ENCODE measurements around the gene RSPO4. TPM values are rescaled to one million over a fixed set of nuclear protein-coding genes. Genes with fewer than 3 reads are reported as not detected.

RSPO4 gene
- total and polyA plus RNA-seq, 2 of the 13 experiments (the other 11 are each of a cell fraction or from before 2014, with no cell fraction given): not detected

DNA sequence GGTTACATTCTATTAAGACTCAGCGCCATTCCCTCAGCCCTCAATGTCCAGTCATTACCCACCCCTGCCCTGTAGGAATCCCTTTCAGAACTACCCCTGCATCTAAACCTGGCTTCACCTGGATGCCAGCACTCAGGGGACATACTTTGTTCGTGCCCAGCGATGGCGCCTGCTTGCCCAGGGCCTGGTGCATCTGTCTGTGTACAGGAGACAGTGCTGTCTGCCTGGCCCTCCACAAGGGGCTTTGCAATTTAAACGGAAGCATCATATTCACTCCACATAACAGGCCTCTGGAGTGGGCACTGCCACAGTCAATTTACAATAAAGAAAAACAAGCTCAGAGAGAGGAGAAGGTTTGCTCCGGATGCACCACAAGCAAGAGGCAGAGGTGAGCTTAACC is 4.6 kb downstream of the RSPO4 start:
- ATAC-seq: no peak
- Histone ChIP-seq H3K79me2 (ENCODE audit: insufficient read depth, low read length) (no peaks in the 10 kb centered on the region), H3K27ac (ENCODE audit: extremely low read length, insufficient read depth, low read length) (no peak overlapping the region), H3K4me2 (ENCODE audit: low read depth, low read length) (no peak overlapping the region), H3K27me3 (ENCODE audit: control insufficient read depth in 1 of 2, insufficient read depth in 2 of 2, low read length in 2 of 2) (peaks cover 7 to 28% of the 10 kb centered on the region in 2 experiments; a peak in 3 of 5 replicates), H3K4me1 (ENCODE audit: insufficient read depth, low read length) (no peaks in the 10 kb centered on the region), H4K20me1 (ENCODE audit: insufficient read depth, low read length) (no peaks in the 10 kb centered on the region), H2AFZ (ENCODE audit: low read length) (no peak overlapping the region), H3K9ac (ENCODE audit: insufficient read depth, low read depth, low read length) (no peak overlapping the region), H3K36me3 (replicated peaks in 1 of 2; ENCODE audit: control insufficient read depth in 1 of 2, insufficient read depth in 2 of 2, low read length in 2 of 2) (no peaks in the 10 kb centered on the region), H3K4me3 (replicated peaks in 1 of 3; ENCODE audit: insufficient read depth in 1 of 3, low read depth in 2 of 3, low read length in 3 of 3) (no peak overlapping the region), H3K9me3 (ENCODE audit: low read length) (no peaks in the 10 kb centered on the region)
- FAIRE-seq: no peak
- TF ChIP-seq ZBTB43 (CRISPR knock-in tag; conservative IDR thresholded peaks at IDR 0.05) (no peak), ZNF850 (CRISPR knock-in tag; conservative IDR thresholded peaks at IDR 0.05) (no peak), ZFY (CRISPR knock-in tag; IDR thresholded peaks at IDR 0.05) (no peak), NFE2 (CRISPR knock-in tag; IDR thresholded peaks at IDR 0.05) (no peak), ZMYM4 (CRISPR knock-in tag; IDR thresholded peaks at IDR 0.05) (no peak)
- TF ChIP-seq, protein P1, sequence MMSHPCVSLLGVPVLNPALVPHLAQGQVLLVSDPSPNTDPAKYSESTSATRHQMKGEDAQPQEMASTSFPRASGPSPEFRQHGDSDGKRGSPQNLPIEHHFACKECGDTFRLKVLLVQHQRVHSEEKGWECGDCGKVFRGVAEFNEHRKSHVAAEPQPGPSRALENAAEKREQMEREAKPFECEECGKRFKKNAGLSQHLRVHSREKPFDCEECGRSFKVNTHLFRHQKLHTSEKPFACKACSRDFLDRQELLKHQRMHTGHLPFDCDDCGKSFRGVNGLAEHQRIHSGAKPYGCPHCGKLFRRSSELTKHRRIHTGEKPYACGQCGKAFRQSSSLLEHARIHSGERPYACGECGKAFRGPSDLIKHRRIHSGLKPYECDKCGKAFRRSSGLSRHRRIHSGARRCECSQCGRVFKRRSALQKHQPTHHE (CRISPR knock-in tag; IDR thresholded peaks at IDR 0.05; ENCODE audit: borderline replicate concordance): no peak
- TF ChIP-seq, protein P2, sequence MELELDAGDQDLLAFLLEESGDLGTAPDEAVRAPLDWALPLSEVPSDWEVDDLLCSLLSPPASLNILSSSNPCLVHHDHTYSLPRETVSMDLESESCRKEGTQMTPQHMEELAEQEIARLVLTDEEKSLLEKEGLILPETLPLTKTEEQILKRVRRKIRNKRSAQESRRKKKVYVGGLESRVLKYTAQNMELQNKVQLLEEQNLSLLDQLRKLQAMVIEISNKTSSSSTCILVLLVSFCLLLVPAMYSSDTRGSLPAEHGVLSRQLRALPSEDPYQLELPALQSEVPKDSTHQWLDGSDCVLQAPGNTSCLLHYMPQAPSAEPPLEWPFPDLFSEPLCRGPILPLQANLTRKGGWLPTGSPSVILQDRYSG (CRISPR knock-in tag; IDR thresholded peaks at IDR 0.05): no peak
- in situ Hi-C loops (cut with HindIII; ENCODE audit: extremely low pct_ligation_motif_present, low pct_unique_long_range_greater_than_20kb): no loop called here
- ChIA-PET POLR2A (no interaction called here), CTCF (ENCODE audit: low intra/inter-chr PET ratio, low total read pairs) (no interaction called here)
- intact Hi-C loops (cut with micrococcal nuclease; ENCODE audit: unreplicated experiment): no loop called here
- 32% methylated on average over 6 of the region's 6 CpGs for WGBS (ENCODE audit: low lambda C conversion rate)
- no TSS peak for BruUV-seq (replicated peaks)
- DNase-seq (ENCODE audit: low spot score): no peak
